Gastroesophageal sphincter (tissue), 4 donors: ENCODE measurements around the gene PELO. TPM values are rescaled to one million over a fixed set of nuclear protein-coding genes. Genes with fewer than 3 reads are reported as not detected.

Source experiments
- ATAC-seq: fragments of 150-250 bp; one replicate; pipeline ENCODE4 v1.9.1; 2016; ENCODE audit warnings: mild to moderate bottlenecking, moderate library complexity
- H3K27ac ChIP-seq, 4 donors: fragments of 200-600 bp; sonication (generic) in 3 of 4; 1 replicate in 3 of 4; 2 replicates in 1 of 4; pipeline ENCODE4 v1.5.1; 2016 to 2019
- H3K27me3 ChIP-seq: fragments of 200-600 bp; sonication (generic); one replicate; pipeline ENCODE4 v1.5.1; 2019
- H3K36me3 ChIP-seq, 2 donors: fragments of 200-600 bp; sonication (generic); one replicate each; pipeline ENCODE4 v1.5.1; 2019; ENCODE audit warnings: control low read depth in 1 of 2
- H3K4me1 ChIP-seq, 3 donors: fragments of 200-600 bp; sonication (generic); 1 replicate in 2 of 3; 2 replicates in 1 of 3; pipeline ENCODE4 v1.5.1; 2016 to 2019; ENCODE audit warnings: control low read depth in 2 of 3
- H3K4me3 ChIP-seq, 2 donors: fragments of 200-600 bp; sonication (generic); one replicate each; pipeline ENCODE4 v1.5.1; 2019; ENCODE audit warnings: mild to moderate bottlenecking in 1 of 2, moderate library complexity in 1 of 2
- H3K9me3 ChIP-seq, 3 donors: fragments of 200-600 bp; sonication (generic); one replicate each; pipeline ENCODE4 v1.5.1; 2017 to 2019; ENCODE audit warnings: control low read depth in 2 of 3
- EP300 ChIP-seq: sonication (generic); formaldehyde crosslinking; IDR thresholded peaks from one replicate; pipeline ENCODE4 v1.6.1; 2017; ENCODE audit warnings: antibody characterized with exemption, mild to moderate bottlenecking
- POLR2A ChIP-seq, 2 donors: fragments of 450-650 bp; IDR thresholded peaks; one replicate each; pipeline ENCODE4 v1.6.1; 2017; ENCODE audit warnings: antibody characterized with exemption in 2 of 2, mild to moderate bottlenecking in 2 of 2, moderate library complexity in 1 of 2
- POLR2AphosphoS5 ChIP-seq: sonication (generic); formaldehyde crosslinking; IDR thresholded peaks from one replicate; pipeline ENCODE4 v1.6.1; 2017; ENCODE audit warnings: antibody characterized with exemption
- WGBS, 2 donors: methylation state at CpG; one replicate each; pipeline ENCODE4 v1.1.5; 2018; ENCODE audit warnings: low coverage in 1 of 2; 5-methylcytosine and 5-hydroxymethylcytosine counted together
- total RNA-seq, 4 donors: library from RNA; depleted of rRNA; stranded (reverse); fragments of >200 nt; gene quantifications; one replicate each; pipeline ENCODE4 v1.1.0, GENCODE V29; 2016
- TF ChIP-seq, protein P1 (sequence below), 4 experiments: fragments of 200-600 bp in 2 of 4; fragments of 450-650 bp in 2 of 4; sonication (generic) in 1 of 4; IDR thresholded peaks; one replicate each; pipeline ENCODE4 v1.5.1; 2017 to 2019; ENCODE audit warnings: antibody characterized with exemption in 4 of 4, mild to moderate bottlenecking in 2 of 4, moderate library complexity in 2 of 4

The PELO gene
- total RNA-seq, 4 donors from 2014 or later: 49.4 to 78.0 (median 59.0) TPM

DNA sequence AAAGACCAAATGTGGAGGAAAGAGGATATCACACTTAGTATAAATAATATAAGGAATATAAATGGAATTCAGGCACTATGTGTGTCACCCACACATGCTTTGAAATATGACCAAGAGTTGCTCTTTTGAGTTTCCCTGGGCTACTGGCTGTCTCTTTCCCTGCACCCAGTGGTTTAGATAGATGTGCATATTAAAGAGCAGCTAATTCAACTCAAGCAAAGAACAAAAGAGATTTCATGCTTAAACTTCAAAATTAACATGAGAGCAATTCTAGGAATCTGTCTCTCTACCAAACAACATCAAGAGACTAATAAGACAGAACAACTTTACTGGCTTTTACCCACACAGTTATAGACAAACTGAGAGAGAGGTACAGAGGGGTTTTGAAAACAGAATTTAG, 38.0 kb upstream of the PELO start:
- no peak overlapping the region for H3K27ac ChIP-seq
- H3K4me1 ChIP-seq: peaks cover 0 to 13% (median 6%) of the 10 kb centered on the region in 3 donors
- no peak for ATAC-seq
- no peak for TF ChIP-seq EP300
- no peak for TF ChIP-seq POLR2A (IDR thresholded peaks at IDR 0.05)
- TF ChIP-seq POLR2AphosphoS5: no peak
- TF ChIP-seq, protein P1, sequence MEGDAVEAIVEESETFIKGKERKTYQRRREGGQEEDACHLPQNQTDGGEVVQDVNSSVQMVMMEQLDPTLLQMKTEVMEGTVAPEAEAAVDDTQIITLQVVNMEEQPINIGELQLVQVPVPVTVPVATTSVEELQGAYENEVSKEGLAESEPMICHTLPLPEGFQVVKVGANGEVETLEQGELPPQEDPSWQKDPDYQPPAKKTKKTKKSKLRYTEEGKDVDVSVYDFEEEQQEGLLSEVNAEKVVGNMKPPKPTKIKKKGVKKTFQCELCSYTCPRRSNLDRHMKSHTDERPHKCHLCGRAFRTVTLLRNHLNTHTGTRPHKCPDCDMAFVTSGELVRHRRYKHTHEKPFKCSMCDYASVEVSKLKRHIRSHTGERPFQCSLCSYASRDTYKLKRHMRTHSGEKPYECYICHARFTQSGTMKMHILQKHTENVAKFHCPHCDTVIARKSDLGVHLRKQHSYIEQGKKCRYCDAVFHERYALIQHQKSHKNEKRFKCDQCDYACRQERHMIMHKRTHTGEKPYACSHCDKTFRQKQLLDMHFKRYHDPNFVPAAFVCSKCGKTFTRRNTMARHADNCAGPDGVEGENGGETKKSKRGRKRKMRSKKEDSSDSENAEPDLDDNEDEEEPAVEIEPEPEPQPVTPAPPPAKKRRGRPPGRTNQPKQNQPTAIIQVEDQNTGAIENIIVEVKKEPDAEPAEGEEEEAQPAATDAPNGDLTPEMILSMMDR (IDR thresholded peaks at IDR 0.05): no peak
- H3K36me3 ChIP-seq: no peaks in the 10 kb centered on the region
- H3K9me3 ChIP-seq: no peaks in the 10 kb centered on the region
- no peaks in the 10 kb centered on the region for H3K27me3 ChIP-seq
- H3K4me3 ChIP-seq: no peak overlapping the region

DNA sequence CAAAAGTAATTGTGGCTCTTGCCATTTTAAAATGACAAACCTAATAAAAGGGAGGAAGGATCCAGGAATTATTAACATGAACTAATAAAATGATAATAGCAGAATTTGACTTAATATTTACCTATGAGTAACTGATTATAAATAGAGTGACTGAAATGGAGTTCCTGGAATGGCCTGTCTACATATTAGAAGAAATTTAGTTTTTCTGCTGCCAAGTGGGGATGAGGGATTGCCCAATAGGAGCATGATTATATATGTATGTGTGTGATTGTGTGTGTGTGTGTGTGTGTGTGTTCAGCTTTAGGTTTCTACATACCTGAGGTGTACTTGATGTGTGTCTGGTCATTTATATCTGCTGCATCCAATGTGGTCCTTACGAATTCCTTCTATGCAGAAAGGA, 36.6 kb upstream of the PELO start:
- 29 to 92% methylated on average over 1 of the region's 1 CpG for WGBS, 2 donors
- Histone ChIP-seq H3K27ac (no peak overlapping the region), H3K27me3 (no peaks in the 10 kb centered on the region), H3K4me1 (peaks cover 0 to 13% (median 6%) of the 10 kb centered on the region in 3 donors), H3K9me3 (no peaks in the 10 kb centered on the region), H3K36me3 (no peaks in the 10 kb centered on the region), H3K4me3 (no peak overlapping the region)
- TF ChIP-seq POLR2A (IDR thresholded peaks at IDR 0.05) (no peak), EP300 (no peak), POLR2AphosphoS5 (no peak)
- TF ChIP-seq, protein P1 (IDR thresholded peaks at IDR 0.05): no peak
- no peak for ATAC-seq

DNA sequence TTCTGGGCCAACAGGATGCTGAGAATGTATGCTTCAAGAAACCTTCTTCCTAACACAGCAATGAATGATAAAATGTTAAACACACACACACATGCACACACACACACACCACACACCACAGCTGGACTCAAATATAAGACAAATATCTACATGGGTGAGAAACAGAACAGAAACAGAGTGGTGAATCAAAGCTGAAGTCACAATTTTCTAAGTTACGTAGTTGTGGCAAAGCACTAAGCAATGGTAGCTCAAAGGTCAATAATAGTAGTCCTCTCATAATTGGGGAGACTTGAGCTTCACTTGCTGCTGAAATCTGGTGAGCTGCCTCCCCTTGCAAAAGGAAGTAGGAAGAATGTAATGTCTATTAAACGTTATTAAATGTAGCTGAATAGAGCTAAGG, 33.7 kb upstream of the PELO start:
- ATAC-seq: no peak
- 57 to 89% methylated on average over 2 of the region's 2 CpGs for WGBS, 2 donors
- H3K36me3 ChIP-seq: no peaks in the 10 kb centered on the region
- no peak overlapping the region for H3K4me3 ChIP-seq
- H3K9me3 ChIP-seq: no peaks in the 10 kb centered on the region
- no peak overlapping the region for H3K27ac ChIP-seq
- no peaks in the 10 kb centered on the region for H3K27me3 ChIP-seq
- H3K4me1 ChIP-seq: peaks cover 0 to 29% (median 7%) of the 10 kb centered on the region in 3 donors
- TF ChIP-seq POLR2A (IDR thresholded peaks at IDR 0.05) (no peak), POLR2AphosphoS5 (no peak), EP300 (no peak)
- TF ChIP-seq, protein P1 (IDR thresholded peaks at IDR 0.05): no peak

GRCh38 chr5:52757527-52757926, 30.2 kb upstream of the PELO start:
- no peak overlapping the region for H3K4me3 ChIP-seq
- H3K36me3 ChIP-seq: no peaks in the 10 kb centered on the region
- no peaks in the 10 kb centered on the region for H3K27me3 ChIP-seq
- 17 to 37% methylated on average over 2 of the region's 2 CpGs for WGBS, 2 donors
- TF ChIP-seq, protein P1 (IDR thresholded peaks at IDR 0.05): no peak
- TF ChIP-seq POLR2A (IDR thresholded peaks at IDR 0.05): no peak
- no peak for TF ChIP-seq EP300
- TF ChIP-seq POLR2AphosphoS5: no peak
- ATAC-seq: no peak
- no peaks in the 10 kb centered on the region for H3K9me3 ChIP-seq
- peak overlapping the region in 3 of 4 donors; percentile 18 to 59 (median 28) for H3K27ac ChIP-seq
- H3K4me1 ChIP-seq: peaks cover 0 to 17% (median 3%) of the 10 kb centered on the region in 3 donors

DNA sequence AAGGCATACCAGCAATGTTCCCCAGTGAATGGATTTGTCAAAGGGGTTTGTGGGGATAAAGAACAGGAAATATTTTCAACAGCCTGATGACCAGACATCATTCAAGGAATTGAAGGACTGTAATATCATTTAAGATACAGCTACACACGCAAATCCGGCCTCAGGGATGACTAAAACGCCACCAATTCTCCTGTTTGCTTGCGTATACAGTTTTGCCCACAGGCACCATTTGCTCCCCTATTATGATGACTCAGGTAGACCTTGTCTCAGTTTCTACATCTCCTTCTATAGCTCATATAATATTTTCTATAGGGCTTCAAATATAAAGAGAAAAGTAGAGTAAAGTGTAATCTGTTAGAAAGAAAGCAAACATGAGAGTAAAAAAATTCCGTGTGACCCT, 29.7 kb upstream of the PELO start:
- Histone ChIP-seq H3K4me1 (peaks cover 0 to 16% (median 3%) of the 10 kb centered on the region in 3 donors), H3K4me3 (no peak overlapping the region), H3K9me3 (no peaks in the 10 kb centered on the region), H3K27ac (peak overlapping the region; percentile 11 to 59 (median 28)), H3K27me3 (no peaks in the 10 kb centered on the region), H3K36me3 (no peaks in the 10 kb centered on the region)
- WGBS, 2 donors: 92 to 96% methylated on average over 4 to 5 of the region's 5 CpGs
- no peak for ATAC-seq
- TF ChIP-seq POLR2AphosphoS5: no peak
- TF ChIP-seq POLR2A (IDR thresholded peaks at IDR 0.05): no peak
- TF ChIP-seq, protein P1 (IDR thresholded peaks at IDR 0.05): no peak
- TF ChIP-seq EP300: no peak
